Naive B cell (primary cell): Measurements from ENCODE around the gene INPP5D. TPM values are rescaled to one million over a fixed set of nuclear protein-coding genes. Genes with fewer than 3 reads are reported as not detected.
"Not testable (repeated sequence)": the region's sequence is repeated elsewhere in the genome, so short reads cannot be mapped to it uniquely, and the experiment has no call there.

Experiments
- ATAC-seq, 2 donors: fragments of 150-1000 bp; cut with Tn5 transposase; 2 replicates each; pipeline ENCODE4 v1.10.0; 2021; ENCODE audit warnings: low read depth in 2 of 2, mild to moderate bottlenecking in 2 of 2, moderate library complexity in 2 of 2
- DNase-seq: peaks from one replicate; pipeline ENCODE4 v3.0.0; 2022
- H3K27ac Mint-ChIP-seq, 6 donors: one replicate each; pipeline ENCODE4 v1.8.0; 2020 to 2022; ENCODE audit warnings: mild to moderate bottlenecking in 6 of 6, mixed read lengths in 6 of 6, moderate library complexity in 5 of 6, inconsistent platforms in 2 of 6
- H3K27me3 Mint-ChIP-seq, 3 donors: one replicate each; pipeline ENCODE4 v1.8.0; 2021 to 2022; ENCODE audit warnings: mixed read lengths in 3 of 3, mild to moderate bottlenecking in 1 of 3
- H3K36me3 Mint-ChIP-seq, 2 donors: one replicate each; pipeline ENCODE4 v1.8.0; 2020 to 2022; ENCODE audit warnings: mixed read lengths in 2 of 2, inconsistent platforms in 1 of 2, mild to moderate bottlenecking in 1 of 2
- H3K4me1 Mint-ChIP-seq, 3 donors: one replicate each; pipeline ENCODE4 v1.8.0; 2020 to 2022; ENCODE audit warnings: mixed read lengths in 3 of 3, inconsistent platforms in 1 of 3, mild to moderate bottlenecking in 1 of 3, moderate library complexity in 1 of 3
- H3K4me3 Mint-ChIP-seq, 8 donors: one replicate each; pipeline ENCODE4 v1.8.0; 2020 to 2022; ENCODE audit warnings: mild to moderate bottlenecking in 8 of 8, mixed read lengths in 8 of 8, moderate library complexity in 8 of 8, inconsistent platforms in 2 of 8
- H3K9me3 Mint-ChIP-seq, 7 donors: one replicate each; pipeline ENCODE4 v1.8.0; 2020 to 2022; ENCODE audit warnings: mixed read lengths in 7 of 7, mild to moderate bottlenecking in 5 of 7, inconsistent platforms in 2 of 7, moderate library complexity in 1 of 7
- polyA plus RNA-seq, 6 donors: library from polyadenylated mRNA; unstranded; fragments of 300-500 nt; fragmentation: Illumina TruSeq; gene quantifications; one replicate each; pipeline ENCODE4 v1.2.3, GENCODE V29; 2021; ENCODE audit warnings: low read depth in 6 of 6

Gene INPP5D
- polyA plus RNA-seq, 6 donors from 2014 or later = 56.8 to 230 (median 102) TPM

- no peak for ATAC-seq
- peak overlapping the region in 1 of 8 donors; percentile 25 for H3K4me3 Mint-ChIP-seq
Observed at GRCh38 chr2:233184669-233185068, 124.5 kb downstream of the INPP5D start.

GRCh38 chr2:233185330-233185729 lies 125.2 kb downstream of the INPP5D start:
- Mint-ChIP-seq H3K4me1 (peaks cover 28 to 33% (median 30%) of the 10 kb centered on the region in 3 donors), H3K9me3 (peaks cover 0 to 1% (median 0%) of the 10 kb centered on the region in 7 donors), H3K27ac (peak overlapping the region; percentile 41 to 94 (median 82)), H3K4me3 (peak overlapping the region in 2 of 8 donors; percentile 24 to 43), H3K36me3 (peaks cover 28 to 42% of the 10 kb centered on the region in 2 donors), H3K27me3 (no peaks in the 10 kb centered on the region)
- DNase-seq = no peak
- no peak for ATAC-seq

More at GRCh38 chr2:233184669-233185068, 124.5 kb downstream of the INPP5D start:
- peaks cover 28 to 39% (median 30%) of the 10 kb centered on the region in 3 donors for H3K4me1 Mint-ChIP-seq
- no peak for DNase-seq
- H3K36me3 Mint-ChIP-seq = peaks cover 28 to 39% of the 10 kb centered on the region in 2 donors
- H3K9me3 Mint-ChIP-seq = peaks cover 0 to 1% (median 0%) of the 10 kb centered on the region in 7 donors
- H3K27ac Mint-ChIP-seq = peak overlapping the region in 4 of 6 donors; percentile 41 to 57 (median 46)
- H3K27me3 Mint-ChIP-seq = no peaks in the 10 kb centered on the region

- ATAC-seq = peak; percentile 64 to 77
- peaks cover 0 to under 1% (median 0%) of the 10 kb centered on the region in 7 donors for H3K9me3 Mint-ChIP-seq
- no peaks in the 10 kb centered on the region for H3K27me3 Mint-ChIP-seq
- peaks cover 30 to 42% of the 10 kb centered on the region in 2 donors for H3K36me3 Mint-ChIP-seq
- H3K27ac Mint-ChIP-seq = peak overlapping the region; percentile 41 to 94 (median 80)
- H3K4me1 Mint-ChIP-seq = peaks cover 31 to 37% (median 35%) of the 10 kb centered on the region in 3 donors
- DNase-seq = peak; percentile 19
- H3K4me3 Mint-ChIP-seq = peak overlapping the region in 2 of 8 donors; percentile 24 to 57
Observed at GRCh38 chr2:233185963-233186362, 125.8 kb downstream of the INPP5D start.

- H3K9me3 Mint-ChIP-seq = no peaks in the 10 kb centered on the region
- no peak for DNase-seq
- H3K36me3 Mint-ChIP-seq = peaks cover 30 to 42% of the 10 kb centered on the region in 2 donors
- H3K4me3 Mint-ChIP-seq = peak overlapping the region in 1 of 8 donors; percentile 23
- no peaks in the 10 kb centered on the region for H3K27me3 Mint-ChIP-seq
- no peak for ATAC-seq
- peak overlapping the region in 1 of 6 donors; percentile 58 for H3K27ac Mint-ChIP-seq
- peaks cover 30 to 36% (median 33%) of the 10 kb centered on the region in 3 donors for H3K4me1 Mint-ChIP-seq
Observed at GRCh38 chr2:233186851-233187250, 126.7 kb downstream of the INPP5D start.

- no peaks in the 10 kb centered on the region for H3K9me3 Mint-ChIP-seq
- H3K4me1 Mint-ChIP-seq = peaks cover 22 to 29% (median 28%) of the 10 kb centered on the region in 3 donors
- H3K27ac Mint-ChIP-seq = peak overlapping the region in 3 of 6 donors; percentile 21 to 92 (median 42)
- no peak for DNase-seq
- H3K27me3 Mint-ChIP-seq = no peaks in the 10 kb centered on the region
- peaks cover 31 to 39% of the 10 kb centered on the region in 2 donors for H3K36me3 Mint-ChIP-seq
- H3K4me3 Mint-ChIP-seq = no peak overlapping the region
- no peak for ATAC-seq
Observed at GRCh38 chr2:233189025-233189424, 128.9 kb downstream of the INPP5D start.

- Mint-ChIP-seq H3K4me1 (peaks cover 10 to 16% (median 15%) of the 10 kb centered on the region in 3 donors), H3K27ac (peak overlapping the region in 3 of 6 donors; percentile 31 to 72 (median 49)), H3K36me3 (peaks cover 32 to 38% of the 10 kb centered on the region in 2 donors), H3K4me3 (peak overlapping the region in 1 of 8 donors; percentile 2)
- not testable (repeated sequence) for H3K9me3 Mint-ChIP-seq, H3K27me3 Mint-ChIP-seq, ATAC-seq, DNase-seq
Observed at GRCh38 chr2:233191016-233191415, 130.9 kb downstream of the INPP5D start.

- Mint-ChIP-seq H3K9me3 (no peaks in the 10 kb centered on the region), H3K4me1 (peaks cover 6 to 16% (median 12%) of the 10 kb centered on the region in 3 donors), H3K27ac (peak overlapping the region in 1 of 6 donors; percentile 95), H3K27me3 (no peaks in the 10 kb centered on the region), H3K4me3 (no peak overlapping the region), H3K36me3 (peaks cover 25 to 46% of the 10 kb centered on the region in 2 donors)
- ATAC-seq (no peak), DNase-seq (no peak)
Observed at GRCh38 chr2:233193738-233194137, 133.6 kb downstream of the INPP5D start.

GRCh38 chr2:233195027-233195426 lies 134.9 kb downstream of the INPP5D start:
- no peak for ATAC-seq
- H3K9me3 Mint-ChIP-seq = no peaks in the 10 kb centered on the region
- H3K27ac Mint-ChIP-seq = peak overlapping the region in 1 of 6 donors; percentile 30
- H3K27me3 Mint-ChIP-seq = no peaks in the 10 kb centered on the region
- H3K4me3 Mint-ChIP-seq = peak overlapping the region in 1 of 8 donors; percentile 39
- H3K4me1 Mint-ChIP-seq = peaks cover 9 to 15% (median 12%) of the 10 kb centered on the region in 3 donors
- DNase-seq = no peak
- H3K36me3 Mint-ChIP-seq = peaks cover 25 to 41% of the 10 kb centered on the region in 2 donors

- peak overlapping the region in 3 of 8 donors; percentile 6 to 25 (median 8) for H3K4me3 Mint-ChIP-seq
- peaks cover 18 to 30% of the 10 kb centered on the region in 2 donors for H3K36me3 Mint-ChIP-seq
- H3K4me1 Mint-ChIP-seq = peaks cover 16 to 21% (median 21%) of the 10 kb centered on the region in 3 donors
- no peaks in the 10 kb centered on the region for H3K27me3 Mint-ChIP-seq
- H3K27ac Mint-ChIP-seq = peak overlapping the region in 4 of 6 donors; percentile 34 to 86 (median 82)
- no peak for DNase-seq
- no peak for ATAC-seq
- H3K9me3 Mint-ChIP-seq = no peaks in the 10 kb centered on the region
Observed at GRCh38 chr2:233197022-233197421, 136.9 kb downstream of the INPP5D start.

GRCh38 chr2:233198026-233198425 lies 137.9 kb downstream of the INPP5D start:
- H3K4me1 Mint-ChIP-seq = peaks cover 26 to 31% (median 31%) of the 10 kb centered on the region in 3 donors
- no peak for DNase-seq
- peaks cover 15 to 35% of the 10 kb centered on the region in 2 donors for H3K36me3 Mint-ChIP-seq
- H3K9me3 Mint-ChIP-seq = peaks cover 0 to 3% (median 0%) of the 10 kb centered on the region in 7 donors
- peak overlapping the region in 1 of 8 donors; percentile 53 for H3K4me3 Mint-ChIP-seq
- H3K27me3 Mint-ChIP-seq = no peaks in the 10 kb centered on the region
- no peak for ATAC-seq
- peak overlapping the region in 4 of 6 donors; percentile 5 to 86 (median 52) for H3K27ac Mint-ChIP-seq

GRCh38 chr2:233199870-233200269 lies 139.7 kb downstream of the INPP5D start:
- H3K27me3 Mint-ChIP-seq = no peaks in the 10 kb centered on the region
- H3K9me3 Mint-ChIP-seq = peaks cover 0 to 5% (median 0%) of the 10 kb centered on the region in 7 donors
- no peak overlapping the region for H3K4me3 Mint-ChIP-seq
- no peak for ATAC-seq
- peaks cover 23 to 37% of the 10 kb centered on the region in 2 donors for H3K36me3 Mint-ChIP-seq
- peaks cover 28 to 44% (median 42%) of the 10 kb centered on the region in 3 donors for H3K4me1 Mint-ChIP-seq
- H3K27ac Mint-ChIP-seq = peak overlapping the region; percentile 28 to 88 (median 68)
- no peak for DNase-seq

GRCh38 chr2:233200790-233201189 lies 140.6 kb downstream of the INPP5D start:
- H3K4me3 Mint-ChIP-seq, ATAC-seq, DNase-seq, H3K9me3 Mint-ChIP-seq, H3K27me3 Mint-ChIP-seq: not testable (repeated sequence)
- Mint-ChIP-seq H3K27ac (peak overlapping the region in 1 of 6 donors; percentile 84), H3K4me1 (peaks cover 28 to 44% (median 42%) of the 10 kb centered on the region in 3 donors), H3K36me3 (peaks cover 23 to 31% of the 10 kb centered on the region in 2 donors)

- Mint-ChIP-seq H3K4me1 (peaks cover 28 to 44% (median 42%) of the 10 kb centered on the region in 3 donors), H3K27ac (peak overlapping the region in 3 of 6 donors; percentile 37 to 88 (median 84))
- no peak for ATAC-seq
Observed at GRCh38 chr2:233201258-233202013, 141.3 kb downstream of the INPP5D start.

More at GRCh38 chr2:233201258-233202013, 141.3 kb downstream of the INPP5D start:
- peaks cover 23 to 31% of the 10 kb centered on the region in 2 donors for H3K36me3 Mint-ChIP-seq
- H3K4me3 Mint-ChIP-seq = peak overlapping the region in 1 of 8 donors; percentile 47
- no peaks in the 10 kb centered on the region for H3K27me3 Mint-ChIP-seq
- peaks cover 0 to 5% (median 0%) of the 10 kb centered on the region in 7 donors for H3K9me3 Mint-ChIP-seq
- no peak for DNase-seq
